SK-N-DZ (cell line): ENCODE data around the gene MEAK7.

ENCODE experiments used
- DNase-seq: peaks from one replicate; pipeline ENCODE4 v3.0.0-alpha.2; 2015; ENCODE audit warnings: low spot score

Gene MEAK7

GRCh38 chr16:84467709-84468108, 36.8 kb downstream of the MEAK7 start:
- DNase-seq, result no peak

DNA sequence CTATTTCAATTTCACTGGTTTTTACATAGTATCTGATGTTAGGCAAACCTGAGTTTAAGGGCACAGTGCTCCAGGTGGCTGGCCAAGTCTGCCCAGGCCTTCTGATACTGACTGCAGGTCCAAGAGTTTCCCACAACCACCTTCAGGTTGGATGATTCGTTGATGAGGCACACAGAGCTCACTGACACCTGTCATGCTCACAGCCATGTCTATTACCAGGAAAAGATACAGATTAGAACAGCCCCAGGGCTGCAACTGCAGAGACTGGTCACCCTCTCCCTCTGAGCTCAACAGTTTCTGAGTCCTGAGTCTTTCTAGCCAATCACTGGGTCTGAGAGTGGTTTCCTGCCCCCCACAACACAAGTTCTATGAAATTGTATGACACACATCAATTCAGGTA, 37.2 kb downstream of the MEAK7 start:
- DNase-seq, result no peak

GRCh38 chr16:84466692-84467091, 37.8 kb downstream of the MEAK7 start:
- DNase-seq, result no peak

- DNase-seq, result no peak
Observed at GRCh38 chr16:84465154-84465553, 39.3 kb downstream of the MEAK7 start.

- no peak for DNase-seq
Observed at GRCh38 chr16:84464116-84464515, 40.3 kb downstream of the MEAK7 start.

GRCh38 chr16:84463221-84463620, 41.2 kb downstream of the MEAK7 start:
- DNase-seq, result no peak

GRCh38 chr16:84462296-84463210, 41.9 kb downstream of the MEAK7 start:
- DNase-seq, result no peak

- DNase-seq, result no peak
Observed at GRCh38 chr16:84461413-84462295, 42.8 kb downstream of the MEAK7 start.

- DNase-seq, result no peak
Observed at GRCh38 chr16:84461029-84461412, 43.4 kb downstream of the MEAK7 start.

DNA sequence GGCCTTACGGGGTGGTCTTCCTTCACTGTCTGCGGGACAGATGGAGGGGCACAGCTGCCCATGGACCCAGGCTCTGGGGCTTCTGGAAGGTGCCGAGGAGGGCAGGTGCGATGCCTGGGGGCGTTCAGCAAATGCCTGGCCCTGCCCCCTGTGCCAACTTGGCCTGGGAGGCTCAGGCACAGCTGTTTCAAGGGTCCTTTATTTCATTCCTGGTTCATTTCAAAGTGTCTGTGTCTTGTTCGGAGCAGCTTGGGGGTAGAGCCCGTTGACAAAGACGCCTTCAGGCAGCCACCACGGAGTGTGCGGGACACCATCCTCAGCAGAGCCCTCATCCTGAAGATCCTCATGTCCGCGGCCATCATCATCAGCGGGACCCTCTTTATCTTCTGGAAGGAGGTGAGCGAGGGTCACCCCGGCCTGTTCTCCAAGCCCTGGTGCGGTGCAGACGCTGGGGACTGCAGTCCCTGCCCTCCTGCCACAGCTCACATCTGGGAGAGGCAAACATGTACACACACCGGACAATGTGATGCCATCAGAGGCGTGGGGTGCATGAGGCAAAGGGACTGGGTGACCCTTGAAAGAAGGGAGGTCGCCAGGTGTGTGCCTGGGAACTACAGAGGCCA, 43.9 kb downstream of the MEAK7 start:
- no peak for DNase-seq

DNA sequence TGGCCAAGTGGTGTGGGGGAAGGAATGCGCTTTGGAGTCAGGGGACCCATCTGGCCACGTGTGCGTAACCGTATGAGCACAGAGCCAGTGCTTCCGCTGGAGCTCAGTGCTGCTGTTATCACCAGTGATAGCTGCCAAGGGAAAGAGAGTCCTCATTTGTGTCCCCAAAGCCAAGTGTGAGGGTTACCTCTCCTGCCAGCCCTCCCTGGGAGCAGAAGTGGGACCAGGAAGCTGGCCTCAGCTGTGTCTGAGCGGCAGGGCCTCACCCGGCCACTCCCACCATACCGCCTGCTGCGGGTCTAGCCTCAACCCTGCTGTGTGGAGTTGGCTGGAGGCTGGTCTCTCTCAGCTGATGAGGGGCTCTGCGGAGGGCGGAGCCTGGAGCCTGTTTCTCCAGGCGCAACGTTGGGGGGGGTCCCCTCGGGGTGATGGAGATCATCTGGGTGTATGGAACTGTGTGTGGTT, 44.5 kb downstream of the MEAK7 start:
- DNase-seq, result no peak

GRCh38 chr16:84459533-84459894, 44.9 kb downstream of the MEAK7 start:
- no peak for DNase-seq

DNA sequence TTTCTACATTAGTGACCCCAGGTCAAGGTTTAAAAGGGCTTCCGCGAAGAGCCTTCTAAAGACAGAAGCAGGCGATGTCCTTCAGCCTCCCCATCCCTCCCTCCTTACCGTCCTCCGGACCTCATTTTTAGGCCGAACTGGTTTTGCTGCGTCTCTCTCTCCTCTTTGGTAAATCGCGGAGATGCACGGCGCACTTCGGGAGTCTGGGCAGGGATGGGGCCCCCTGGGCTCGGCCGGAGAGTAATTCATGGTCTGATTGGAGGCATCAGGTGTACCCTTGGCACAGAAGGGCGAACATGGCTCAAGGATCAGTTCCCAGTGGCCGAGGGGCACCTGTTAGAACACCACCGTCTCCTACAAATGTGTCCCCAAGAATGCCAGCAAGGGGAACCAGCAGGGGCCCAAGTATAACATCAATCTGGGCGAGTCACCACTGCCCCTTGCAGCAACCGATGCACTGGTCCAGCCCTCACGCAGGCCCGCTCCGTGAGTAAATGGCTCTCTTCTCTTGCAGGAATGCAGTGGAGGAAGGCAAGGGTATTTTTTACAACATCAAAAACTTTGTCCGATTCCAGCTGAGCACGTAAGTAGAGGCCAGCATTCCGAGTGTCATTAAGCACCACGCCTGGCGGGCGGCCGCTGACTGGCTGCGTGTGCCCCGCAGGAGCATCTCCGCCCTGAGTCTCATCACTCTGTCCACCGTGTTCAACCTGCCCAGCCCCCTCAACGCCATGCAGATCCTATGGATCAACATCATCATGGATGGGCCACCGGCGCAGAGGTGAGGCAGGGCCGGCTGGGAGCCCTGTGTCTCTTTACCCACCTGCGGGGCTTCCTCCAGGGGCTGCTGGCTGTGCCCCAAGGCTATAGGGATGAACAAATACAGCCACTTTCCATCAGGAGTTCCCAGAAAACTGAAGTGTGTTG, 45.6 kb downstream of the MEAK7 start:
- DNase-seq, result no peak

- DNase-seq, result no peak
Observed at GRCh38 chr16:84455031-84455430, 49.4 kb downstream of the MEAK7 start.
